Fibroblast of lung (primary cell): ENCODE measurements around the gene MIGA1. TPM values are rescaled to one million over a fixed set of nuclear protein-coding genes. Genes with fewer than 3 reads are reported as not detected.

Experiments used
- DNase-seq, 2 donors: peaks; one replicate each; pipeline versions ENCODE4 v3.0.0 to v3.0.0-alpha.2; 2010; ENCODE audit warnings: low read depth in 2 of 2
- H2AFZ ChIP-seq: 2 replicates; pipeline ENCODE4 v1.5.1; 2012; ENCODE audit warnings: low read length, control low read depth, inconsistent platforms
- H3K27ac ChIP-seq: 2 replicates; pipeline ENCODE4 v1.5.1; 2011; ENCODE audit warnings: low read length, control low read depth; ENCODE audit not compliant: insufficient read depth
- H3K27me3 ChIP-seq: 2 replicates; pipeline ENCODE4 v1.5.1; 2011; ENCODE audit warnings: mild to moderate bottlenecking, low read length; ENCODE audit not compliant: control insufficient read depth, insufficient read depth
- H3K36me3 ChIP-seq: 2 replicates; pipeline ENCODE4 v1.5.1; 2011; ENCODE audit warnings: low read length; ENCODE audit not compliant: control insufficient read depth, insufficient read depth
- H3K4me1 ChIP-seq: 2 replicates; pipeline ENCODE4 v1.5.1; 2011; ENCODE audit warnings: low read length; ENCODE audit not compliant: control insufficient read depth, insufficient read depth; ENCODE audit errors: extremely low read depth
- H3K4me2 ChIP-seq: 2 replicates; pipeline ENCODE4 v1.5.1; 2011; ENCODE audit warnings: low read length, control low read depth; ENCODE audit not compliant: insufficient read depth; ENCODE audit errors: extremely low read depth
- H3K4me3 ChIP-seq, 4 experiments: fragments of 200-600 bp in 1 of 4; sonication (generic) in 1 of 4; replicated peaks in 1 of 4; 2 replicates each; pipeline ENCODE4 v1.5.1; 2011 to 2016; ENCODE audit warnings: low read length in 4 of 4, low read depth in 3 of 4, mild to moderate bottlenecking in 3 of 4, control low read depth in 2 of 4, inconsistent platforms in 1 of 4, mixed read lengths in 1 of 4; ENCODE audit not compliant: insufficient read depth in 1 of 4; ENCODE audit errors: control extremely low read depth in 1 of 4
- H3K79me2 ChIP-seq: 2 replicates; pipeline ENCODE4 v1.5.1; 2012; ENCODE audit warnings: mild to moderate bottlenecking, low read length, inconsistent platforms; ENCODE audit not compliant: control insufficient read depth, insufficient read depth
- H3K9ac ChIP-seq: 2 replicates; pipeline ENCODE4 v1.5.1; 2011; ENCODE audit warnings: mild to moderate bottlenecking, low read length, control low read depth; ENCODE audit not compliant: insufficient read depth
- H3K9me3 ChIP-seq: 2 replicates; pipeline ENCODE4 v1.5.1; 2012; ENCODE audit warnings: low read depth, low read length; ENCODE audit not compliant: control insufficient read depth, insufficient read depth
- H4K20me1 ChIP-seq: 2 replicates; pipeline ENCODE4 v1.5.1; 2011; ENCODE audit warnings: low read length; ENCODE audit not compliant: control insufficient read depth, insufficient read depth; ENCODE audit errors: extremely low read depth
- EZH2 ChIP-seq: IDR thresholded peaks from 2 replicates; pipeline ENCODE4 v1.5.1; 2012; ENCODE audit warnings: low read length, control low read depth, mild to moderate bottlenecking; ENCODE audit errors: missing control alignments
- polyA plus RNA-seq, 2 donors: library from polyadenylated mRNA; depleted of rRNA in 1 of 2; stranded (reverse) in 1 of 2; unstranded in 1 of 2; fragments of >200 nt; gene quantifications; 2 replicates each; pipeline ENCODE4 v1.2.1, GENCODE V29; 2011 to 2012; ENCODE audit warnings: missing spikeins in 1 of 2
- total RNA-seq: library from RNA; depleted of rRNA; stranded (reverse); fragments of >200 nt; gene quantifications from 2 replicates; pipeline ENCODE4 v1.2.1, GENCODE V29; 2014
- TF ChIP-seq, protein P1 (sequence below), 2 donors: IDR thresholded peaks in 1 of 2; conservative IDR thresholded peaks in 1 of 2; 1 replicate in 1 of 2; 2 replicates in 1 of 2; pipeline ENCODE4 v1.5.1; 2011 to 2012; ENCODE audit warnings: low read length in 2 of 2, control low read depth in 1 of 2, inconsistent platforms in 1 of 2, low read depth in 1 of 2, mild to moderate bottlenecking in 1 of 2

The MIGA1 gene
- total and polyA plus RNA-seq, 2 donors (not counting 1 experiment from before 2014, with no cell fraction given), result 10.3 to 14.0 TPM

DNA sequence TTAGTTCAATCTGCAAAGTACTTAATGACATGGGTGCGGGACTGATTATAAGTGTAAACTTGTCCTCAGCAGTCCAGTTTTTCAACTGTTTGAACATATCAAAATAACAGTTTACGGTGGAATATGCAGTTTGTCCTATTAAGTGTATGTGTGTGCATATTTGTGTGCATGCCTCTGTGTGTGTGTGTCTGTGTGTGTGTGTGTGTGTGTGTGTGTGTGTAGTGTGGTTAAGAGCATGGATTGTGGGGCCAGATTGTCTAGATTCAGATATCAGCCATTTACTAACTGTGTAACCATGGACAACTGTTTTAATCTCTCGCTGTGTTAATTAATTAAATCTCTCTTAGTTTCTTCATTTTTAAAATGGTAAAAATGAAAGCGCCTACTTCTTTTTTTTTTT is 148.0 kb downstream of the MIGA1 start:
- H3K4me3 ChIP-seq, result no peak overlapping the region
- no peak overlapping the region for H3K27ac ChIP-seq
- no peak for DNase-seq
- H3K4me1 ChIP-seq, result no peaks in the 10 kb centered on the region
- no peaks in the 10 kb centered on the region for H3K27me3 ChIP-seq
- H3K4me2 ChIP-seq, result no peak overlapping the region
- H4K20me1 ChIP-seq, result no peaks in the 10 kb centered on the region
- H3K9ac ChIP-seq, result no peak overlapping the region
- H2AFZ ChIP-seq, result no peak overlapping the region
- peaks cover 10% of the 10 kb centered on the region for H3K36me3 ChIP-seq
- H3K79me2 ChIP-seq, result peaks cover 2% of the 10 kb centered on the region
- H3K9me3 ChIP-seq, result no peaks in the 10 kb centered on the region
- TF ChIP-seq EZH2, result no peak
- TF ChIP-seq, protein P1, sequence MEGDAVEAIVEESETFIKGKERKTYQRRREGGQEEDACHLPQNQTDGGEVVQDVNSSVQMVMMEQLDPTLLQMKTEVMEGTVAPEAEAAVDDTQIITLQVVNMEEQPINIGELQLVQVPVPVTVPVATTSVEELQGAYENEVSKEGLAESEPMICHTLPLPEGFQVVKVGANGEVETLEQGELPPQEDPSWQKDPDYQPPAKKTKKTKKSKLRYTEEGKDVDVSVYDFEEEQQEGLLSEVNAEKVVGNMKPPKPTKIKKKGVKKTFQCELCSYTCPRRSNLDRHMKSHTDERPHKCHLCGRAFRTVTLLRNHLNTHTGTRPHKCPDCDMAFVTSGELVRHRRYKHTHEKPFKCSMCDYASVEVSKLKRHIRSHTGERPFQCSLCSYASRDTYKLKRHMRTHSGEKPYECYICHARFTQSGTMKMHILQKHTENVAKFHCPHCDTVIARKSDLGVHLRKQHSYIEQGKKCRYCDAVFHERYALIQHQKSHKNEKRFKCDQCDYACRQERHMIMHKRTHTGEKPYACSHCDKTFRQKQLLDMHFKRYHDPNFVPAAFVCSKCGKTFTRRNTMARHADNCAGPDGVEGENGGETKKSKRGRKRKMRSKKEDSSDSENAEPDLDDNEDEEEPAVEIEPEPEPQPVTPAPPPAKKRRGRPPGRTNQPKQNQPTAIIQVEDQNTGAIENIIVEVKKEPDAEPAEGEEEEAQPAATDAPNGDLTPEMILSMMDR (conservative IDR thresholded peaks at IDR 0.05 in 1 of 2, IDR thresholded peaks at IDR 0.05 in 1 of 2; ENCODE audit: low read depth in 1 of 2, low read length in 2 of 2), result no peak

Other genes with a start within 250 kb of the MIGA1 start
- gene ZZZ3, start 97.0 kb upstream of the MIGA1 start, total RNA-seq, result 79.1 and 111 TPM in 2 replicates
- gene ZZZ3, start 97.0 kb upstream of the MIGA1 start, polyA plus RNA-seq, result 28.0 and 38.6 TPM in 2 replicates
- gene USP33, start 19.8 kb upstream of the MIGA1 start, total RNA-seq, result 110 and 126 TPM in 2 replicates
- 47.1 and 63.7 TPM in 2 replicates for gene USP33, start 19.8 kb upstream of the MIGA1 start, polyA plus RNA-seq
- gene NEXN, start 109.0 kb downstream of the MIGA1 start, total RNA-seq, result 16.2 and 24.4 TPM in 2 replicates
- 36.3 and 49.0 TPM in 2 replicates for gene NEXN, start 109.0 kb downstream of the MIGA1 start, polyA plus RNA-seq
- gene FUBP1, start 199.4 kb downstream of the MIGA1 start, total RNA-seq, result 77.3 and 99.4 TPM in 2 replicates
- gene FUBP1, start 199.4 kb downstream of the MIGA1 start, polyA plus RNA-seq, result 102 TPM in 2 replicates
- 46.5 and 52.0 TPM in 2 replicates for gene DNAJB4, start 225.3 kb downstream of the MIGA1 start, total RNA-seq
- gene DNAJB4, start 225.3 kb downstream of the MIGA1 start, polyA plus RNA-seq, result 45.7 and 78.7 TPM in 2 replicates